Astrocyte (in vitro differentiated cells and primary cell): Measurements from ENCODE around the gene H2BK1. TPM values are rescaled to one million over a fixed set of nuclear protein-coding genes. Genes with fewer than 3 reads are reported as not detected.

Experiments used
- DNase-seq: peaks from one replicate; pipeline ENCODE4 v3.0.0-alpha.2; 2010; ENCODE audit warnings: low read depth
- FAIRE-seq: peaks from 2 replicates; lab custom pipeline; 2011; peaks lifted over from hg19 to GRCh38; lab: Jason Lieb, UNC
- H2AFZ ChIP-seq: 2 replicates; pipeline ENCODE4 v1.6.0; 2012; ENCODE audit warnings: low read depth, low read length, inconsistent platforms
- H3K27ac ChIP-seq: 2 replicates; pipeline ENCODE4 v1.5.1; 2011; ENCODE audit warnings: low read depth, low read length, inconsistent platforms
- H3K27me3 ChIP-seq: 2 replicates; pipeline ENCODE4 v1.6.0; 2011; ENCODE audit warnings: low read length, inconsistent platforms; ENCODE audit not compliant: insufficient read depth
- H3K36me3 ChIP-seq: 2 replicates; pipeline ENCODE4 v1.5.1; 2011; ENCODE audit warnings: low read length, inconsistent platforms; ENCODE audit not compliant: insufficient read depth
- H3K4me1 ChIP-seq: 2 replicates; pipeline ENCODE4 v1.5.1; 2011; ENCODE audit warnings: low read length, inconsistent platforms; ENCODE audit not compliant: insufficient read depth
- H3K4me2 ChIP-seq: 2 replicates; pipeline ENCODE4 v1.6.0; 2012; ENCODE audit warnings: low read length, inconsistent platforms
- H3K4me3 ChIP-seq: 2 replicates; pipeline ENCODE4 v1.5.1; 2011; ENCODE audit warnings: low read depth, mild to moderate bottlenecking, low read length, inconsistent platforms; ENCODE audit not compliant: insufficient read depth
- H3K79me2 ChIP-seq: 2 replicates; pipeline ENCODE4 v1.6.0; 2012; ENCODE audit warnings: mild to moderate bottlenecking, low read length, inconsistent platforms; ENCODE audit not compliant: insufficient read depth
- H3K9ac ChIP-seq: 2 replicates; pipeline ENCODE4 v1.6.0; 2012; ENCODE audit warnings: mild to moderate bottlenecking, low read length, inconsistent platforms
- H3K9me3 ChIP-seq: 2 replicates; pipeline ENCODE4 v1.5.1; 2012; ENCODE audit warnings: low read depth, mild to moderate bottlenecking, low read length, inconsistent platforms; ENCODE audit not compliant: insufficient read depth
- H4K20me1 ChIP-seq: 2 replicates; pipeline ENCODE4 v1.6.0; 2012; ENCODE audit warnings: low read length, inconsistent platforms; ENCODE audit not compliant: insufficient read depth
- H3K27ac Mint-ChIP-seq: one replicate; pipeline ENCODE4 v1.8.0; 2021; ENCODE audit warnings: mild to moderate bottlenecking, mixed read lengths; ENCODE audit not compliant: unreplicated experiment
- H3K27me3 Mint-ChIP-seq: one replicate; pipeline ENCODE4 v1.8.0; 2021; ENCODE audit warnings: low read depth, mixed read lengths; ENCODE audit not compliant: unreplicated experiment
- H3K36me3 Mint-ChIP-seq: one replicate; pipeline ENCODE4 v1.8.0; 2021; ENCODE audit warnings: low read depth, mixed read lengths; ENCODE audit not compliant: unreplicated experiment
- H3K4me1 Mint-ChIP-seq: one replicate; pipeline ENCODE4 v1.8.0; 2021; ENCODE audit warnings: low read depth, mixed read lengths; ENCODE audit not compliant: unreplicated experiment
- H3K4me3 Mint-ChIP-seq: one replicate; pipeline ENCODE4 v1.8.0; 2021; ENCODE audit warnings: mild to moderate bottlenecking, moderate library complexity, mixed read lengths; ENCODE audit not compliant: unreplicated experiment
- H3K9me3 Mint-ChIP-seq: one replicate; pipeline ENCODE4 v1.8.0; 2021; ENCODE audit warnings: mild to moderate bottlenecking, mixed read lengths; ENCODE audit not compliant: unreplicated experiment
- CTCF ChIP-seq: IDR thresholded peaks from 2 replicates; pipeline ENCODE4 v1.5.1; 2011; ENCODE audit warnings: low read depth, mild to moderate bottlenecking, inconsistent platforms, low read length, moderate library complexity; ENCODE audit not compliant: insufficient read depth
- EZH2 ChIP-seq: IDR thresholded peaks from 2 replicates; pipeline ENCODE4 v1.6.1; 2012; ENCODE audit warnings: mild to moderate bottlenecking, low read length, inconsistent platforms; ENCODE audit not compliant: insufficient read depth
- total RNA-seq: library from RNA; stranded (reverse); gene quantifications from 2 replicates; pipeline ENCODE4 v1.2.1, GENCODE V29; 2021

The H2BK1 gene
- total RNA-seq, 1 donor from 2014 or later, result not detected

GRCh38 chr7:151235091-151235787 is 25.0 kb upstream of the H2BK1 start:
- H3K4me2 ChIP-seq, result no peak overlapping the region
- H3K79me2 ChIP-seq, result peaks cover 83% of the 10 kb centered on the region
- no peak for DNase-seq
- H2AFZ ChIP-seq, result no peak overlapping the region
- no peak for FAIRE-seq
- no peaks in the 10 kb centered on the region for H3K9me3 ChIP-seq
- no peak overlapping the region for H3K27ac ChIP-seq
- Mint-ChIP-seq H3K4me3 (peak overlapping the region; percentile 45), H3K27ac (no peak overlapping the region), H3K4me1 (peaks cover 23% of the 10 kb centered on the region), H3K36me3 (peaks cover 18% of the 10 kb centered on the region), H3K9me3 (no peaks in the 10 kb centered on the region), H3K27me3 (no peaks in the 10 kb centered on the region)
- peaks cover 22% of the 10 kb centered on the region for H3K4me1 ChIP-seq
- H4K20me1 ChIP-seq, result peaks cover 72% of the 10 kb centered on the region
- H3K27me3 ChIP-seq, result no peaks in the 10 kb centered on the region
- H3K36me3 ChIP-seq, result peaks cover 31% of the 10 kb centered on the region
- H3K9ac ChIP-seq, result no peak overlapping the region
- no peak overlapping the region for H3K4me3 ChIP-seq
- TF ChIP-seq EZH2, result no peak

- peak overlapping the region; percentile 94 for H3K4me2 ChIP-seq
- DNase-seq (no peak), FAIRE-seq (no peak)
- H3K27ac ChIP-seq, result peak overlapping the region; percentile 95
- H3K79me2 ChIP-seq, result peaks cover 70% of the 10 kb centered on the region
- no peak for TF ChIP-seq EZH2
- TF ChIP-seq CTCF, result no peak
- H4K20me1 ChIP-seq, result peaks cover 58% of the 10 kb centered on the region
- peak overlapping the region; percentile 93 for H3K4me3 ChIP-seq
- H3K4me3 Mint-ChIP-seq, result peak overlapping the region; percentile 100
- H3K9ac ChIP-seq, result peak overlapping the region; percentile 97
- no peaks in the 10 kb centered on the region for H3K27me3 Mint-ChIP-seq
- no peak overlapping the region for H2AFZ ChIP-seq
- peaks cover 20% of the 10 kb centered on the region for H3K36me3 ChIP-seq
- peaks cover 22% of the 10 kb centered on the region for H3K4me1 ChIP-seq
- no peaks in the 10 kb centered on the region for H3K27me3 ChIP-seq
- H3K4me1 Mint-ChIP-seq, result peaks cover 23% of the 10 kb centered on the region
- no peaks in the 10 kb centered on the region for H3K9me3 ChIP-seq
- peak overlapping the region; percentile 100 for H3K27ac Mint-ChIP-seq
- no peaks in the 10 kb centered on the region for H3K9me3 Mint-ChIP-seq
- H3K36me3 Mint-ChIP-seq, result peaks cover 10% of the 10 kb centered on the region
These were observed 23.5 kb upstream of the H2BK1 start for GRCh38 chr7:151233804-151234203.

- Histone ChIP-seq H2AFZ (peak overlapping the region; percentile 29), H3K36me3 (peaks cover 16% of the 10 kb centered on the region), H3K4me3 (peak overlapping the region; percentile 93), H3K79me2 (peaks cover 63% of the 10 kb centered on the region), H3K4me2 (peak overlapping the region; percentile 94), H3K9me3 (no peaks in the 10 kb centered on the region), H3K9ac (peak overlapping the region; percentile 97), H3K4me1 (peaks cover 22% of the 10 kb centered on the region), H3K27me3 (no peaks in the 10 kb centered on the region), H3K27ac (peak overlapping the region; percentile 95), H4K20me1 (peaks cover 51% of the 10 kb centered on the region)
- DNase-seq, result peak; percentile 79
- Mint-ChIP-seq H3K27me3 (no peaks in the 10 kb centered on the region), H3K27ac (peak overlapping the region; percentile 100), H3K4me3 (peak overlapping the region; percentile 100), H3K4me1 (peaks cover 23% of the 10 kb centered on the region), H3K36me3 (peaks cover 10% of the 10 kb centered on the region), H3K9me3 (no peaks in the 10 kb centered on the region)
- FAIRE-seq, result no peak
- TF ChIP-seq EZH2 (no peak), CTCF (no peak)
These were observed 22.8 kb upstream of the H2BK1 start for GRCh38 chr7:151232917-151233701.
